HFFc6 (cell line): Measurements from ENCODE around the gene SULT2B1. TPM values are rescaled to one million over a fixed set of nuclear protein-coding genes. Genes with fewer than 3 reads are reported as not detected.

Experiments
- DNase-seq: peaks from one replicate; pipeline ENCODE4 v3.0.0-alpha.2; 2018
- H3K27ac Mint-ChIP-seq: 2 replicates; pipeline ENCODE4 v1.8.0; 2020; ENCODE audit warnings: mild to moderate bottlenecking, mixed read lengths
- H3K27me3 Mint-ChIP-seq: 2 replicates; pipeline ENCODE4 v1.8.0; 2021; ENCODE audit warnings: mild to moderate bottlenecking, moderate library complexity, mixed read lengths; ENCODE audit not compliant: insufficient read depth
- H3K36me3 Mint-ChIP-seq: 2 replicates; pipeline ENCODE4 v1.8.0; 2021; ENCODE audit warnings: low read depth, mixed read lengths
- H3K4me1 Mint-ChIP-seq: 2 replicates; pipeline ENCODE4 v1.8.0; 2020; ENCODE audit warnings: low read depth, mixed read lengths
- H3K4me3 Mint-ChIP-seq: 2 replicates; pipeline ENCODE4 v1.8.0; 2020; ENCODE audit warnings: mild to moderate bottlenecking, moderate library complexity, mixed read lengths
- H3K9me3 Mint-ChIP-seq: 2 replicates; pipeline ENCODE4 v1.8.0; 2020; ENCODE audit warnings: mild to moderate bottlenecking, mixed read lengths
- CTCF ChIP-seq: fragments of 200-600 bp; sonication (generic); IDR thresholded peaks from 2 replicates; pipeline ENCODE4 v1.5.0; 2021; ENCODE audit warnings: antibody characterized with exemption, mild to moderate bottlenecking
- total RNA-seq, 6 experiments: library from RNA; stranded (reverse); fragmentation: NEBNext Ultra II Directional; extraction: Animal tissue kit (Norgen Biotek cat#: 25700); gene quantifications; 2 replicates in 1 of 6; 3 replicates in 5 of 6; pipeline ENCODE4 v1.2.3, GENCODE V29; 2021

Gene SULT2B1
- total RNA-seq, 6 experiments from 2014 or later, result 0.33 TPM; not detected in 5

- no peak for DNase-seq
- peak overlapping the region; percentile 57 for H3K4me3 Mint-ChIP-seq
- H3K27ac Mint-ChIP-seq, result no peak overlapping the region
- H3K9me3 Mint-ChIP-seq, result no peaks in the 10 kb centered on the region
- peak; percentile 71 for TF ChIP-seq CTCF
- H3K4me1 Mint-ChIP-seq, result no peaks in the 10 kb centered on the region
- H3K36me3 Mint-ChIP-seq, result no peaks in the 10 kb centered on the region
- peaks cover 9% of the 10 kb centered on the region for H3K27me3 Mint-ChIP-seq
Measured at GRCh38 chr19:48608798-48609263, 56.9 kb downstream of the SULT2B1 start.

- Mint-ChIP-seq H3K36me3 (no peaks in the 10 kb centered on the region), H3K27ac (no peak overlapping the region), H3K27me3 (peaks cover 16% of the 10 kb centered on the region), H3K9me3 (no peaks in the 10 kb centered on the region), H3K4me1 (no peaks in the 10 kb centered on the region), H3K4me3 (no peak overlapping the region)
- TF ChIP-seq CTCF, result no peak
- no peak for DNase-seq
Measured at GRCh38 chr19:48609571-48610108, 57.7 kb downstream of the SULT2B1 start.

GRCh38 chr19:48611872-48612271, 59.9 kb downstream of the SULT2B1 start:
- peaks cover 11% of the 10 kb centered on the region for H3K36me3 Mint-ChIP-seq
- H3K4me3 Mint-ChIP-seq, result no peak overlapping the region
- TF ChIP-seq CTCF, result no peak
- no peaks in the 10 kb centered on the region for H3K9me3 Mint-ChIP-seq
- DNase-seq, result no peak
- peaks cover 16% of the 10 kb centered on the region for H3K27me3 Mint-ChIP-seq
- no peak overlapping the region for H3K27ac Mint-ChIP-seq
- H3K4me1 Mint-ChIP-seq, result peaks cover 9% of the 10 kb centered on the region; the same call in 1 of the 2 replicates

- H3K27me3 Mint-ChIP-seq, result peaks cover 17% of the 10 kb centered on the region
- DNase-seq, result peak; percentile 23
- peaks cover 16% of the 10 kb centered on the region; the same call in 1 of the 2 replicates for H3K4me1 Mint-ChIP-seq
- no peak for TF ChIP-seq CTCF
- H3K4me3 Mint-ChIP-seq, result peak overlapping the region; percentile 6; the same call in 1 of the 2 replicates
- H3K27ac Mint-ChIP-seq, result peak overlapping the region; percentile 43; the same call in 1 of the 2 replicates
- H3K9me3 Mint-ChIP-seq, result no peaks in the 10 kb centered on the region
- peaks cover 25% of the 10 kb centered on the region for H3K36me3 Mint-ChIP-seq
Measured at GRCh38 chr19:48613024-48613851, 61.3 kb downstream of the SULT2B1 start.

- peaks cover 24% of the 10 kb centered on the region for H3K27me3 Mint-ChIP-seq
- no peak for DNase-seq
- TF ChIP-seq CTCF, result no peak
- H3K36me3 Mint-ChIP-seq, result peaks cover 31% of the 10 kb centered on the region
- peak overlapping the region; percentile 6 for H3K4me3 Mint-ChIP-seq
- H3K4me1 Mint-ChIP-seq, result peaks cover 16% of the 10 kb centered on the region; the same call in 1 of the 2 replicates
- H3K9me3 Mint-ChIP-seq, result no peaks in the 10 kb centered on the region
- peak overlapping the region; percentile 43 for H3K27ac Mint-ChIP-seq
Measured at GRCh38 chr19:48613852-48614435, 62.0 kb downstream of the SULT2B1 start.
